A172 (cell line): Measurements from ENCODE around the gene ZDHHC8. TPM values are rescaled to one million over a fixed set of nuclear protein-coding genes. Genes with fewer than 3 reads are reported as not detected.

Source experiments
- DNase-seq: peaks from one replicate; pipeline ENCODE4 v3.0.0-alpha.2; 2015; ENCODE audit warnings: low spot score
- total RNA-seq: library from RNA; depleted of rRNA; stranded (reverse); fragments of >200 nt; shearing (Covaris generic); gene quantifications from 2 replicates; pipeline ENCODE4 v1.2.3, GENCODE V29; 2014; rRNA removed

The ZDHHC8 gene
- 4.3 and 8.6 TPM in 2 replicates for total RNA-seq

- no peak for DNase-seq
Measured at GRCh38 chr22:20131597-20131858, at the start of gene ZDHHC8. TSS of gene ZDHHC8 (plus strand) at chr22:20131804. CDS start at chr22:20131948, 144 bp downstream.

GRCh38 chr22:20083157-20083890 lies 48.3 kb upstream of the ZDHHC8 start:
- no peak for DNase-seq

- no peak for DNase-seq
Measured at GRCh38 chr22:20083891-20084546, 47.6 kb upstream of the ZDHHC8 start.

GRCh38 chr22:20084547-20085413 lies 46.8 kb upstream of the ZDHHC8 start:
- DNase-seq: no peak

- no peak for DNase-seq
Measured at GRCh38 chr22:20085651-20086050, 46.0 kb upstream of the ZDHHC8 start.

GRCh38 chr22:20086101-20086599 lies 45.5 kb upstream of the ZDHHC8 start:
- DNase-seq: no peak

- DNase-seq: no peak
Measured at GRCh38 chr22:20086763-20087162, 44.8 kb upstream of the ZDHHC8 start.

- no peak for DNase-seq
Measured at GRCh38 chr22:20087319-20088262, 44.0 kb upstream of the ZDHHC8 start.

GRCh38 chr22:20088263-20088648 lies 43.3 kb upstream of the ZDHHC8 start:
- DNase-seq: no peak

- DNase-seq: no peak
Measured at GRCh38 chr22:20089226-20089976, 42.2 kb upstream of the ZDHHC8 start.

GRCh38 chr22:20089977-20090729 lies 41.5 kb upstream of the ZDHHC8 start:
- no peak for DNase-seq

GRCh38 chr22:20090730-20091240 lies 40.8 kb upstream of the ZDHHC8 start:
- DNase-seq: no peak

- DNase-seq: no peak
Measured at GRCh38 chr22:20091690-20092476, 39.7 kb upstream of the ZDHHC8 start.

- DNase-seq: no peak
Measured at GRCh38 chr22:20092477-20092854, 39.1 kb upstream of the ZDHHC8 start.

- DNase-seq: no peak
Measured at GRCh38 chr22:20093418-20094196, 38.0 kb upstream of the ZDHHC8 start.

GRCh38 chr22:20094197-20094807 lies 37.3 kb upstream of the ZDHHC8 start:
- no peak for DNase-seq

GRCh38 chr22:20095521-20095920 lies 36.1 kb upstream of the ZDHHC8 start:
- no peak for DNase-seq
